Activated CD4-positive, alpha-beta T cell treated with anti-CD3 and anti-CD28 coated beads, Interleukin-2, Interleukin-6, amounts not matched to agents 100 ng/mL and 50 ng/mL, durations not matched to agents 16 hours and 8 hours (primary cell): Measurements from ENCODE around the gene RAB31.

ENCODE experiments used
- DNase-seq: peaks from one replicate; pipeline ENCODE4 v3.0.0-alpha.2; 2020

Gene RAB31

DNA sequence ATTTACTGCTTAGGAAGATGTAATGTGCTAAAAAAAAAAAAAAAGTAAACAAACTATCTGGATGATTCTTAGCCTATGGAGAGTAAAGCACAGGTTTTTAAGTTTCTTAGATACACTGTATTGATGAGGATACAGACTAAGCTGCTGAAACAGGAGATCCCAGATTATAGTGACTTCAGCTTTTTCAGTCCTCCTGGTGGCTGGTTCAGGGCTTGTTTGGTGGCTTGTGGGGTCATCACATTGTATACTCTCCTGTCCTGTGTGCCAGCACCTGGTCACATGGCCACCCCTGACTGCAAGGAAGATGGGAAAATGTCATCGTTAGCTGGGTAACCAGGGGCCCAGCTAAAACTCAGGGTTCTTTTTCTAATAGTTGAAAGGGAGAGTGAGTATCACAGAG, 31.4 kb downstream of the RAB31 start:
- no peak for DNase-seq

DNA sequence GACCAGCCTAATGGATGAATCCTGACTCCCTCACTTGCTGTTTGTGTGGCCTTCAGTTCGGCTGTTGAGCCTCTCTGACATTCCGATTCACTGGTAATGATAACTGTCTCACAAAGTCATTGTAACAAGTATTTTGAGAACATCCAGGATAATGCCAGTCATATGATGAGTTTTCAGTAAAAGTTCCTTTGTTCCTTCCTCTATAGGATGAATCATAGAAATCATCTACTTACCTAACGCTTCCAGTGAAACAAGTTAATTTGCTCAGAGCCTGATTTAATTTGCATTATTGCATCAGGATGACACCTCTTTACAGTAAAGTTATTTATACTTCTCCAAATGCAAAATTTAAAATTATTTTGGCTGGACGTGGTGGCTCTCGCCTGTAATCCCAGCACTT, 32.0 kb downstream of the RAB31 start:
- DNase-seq = no peak

DNA sequence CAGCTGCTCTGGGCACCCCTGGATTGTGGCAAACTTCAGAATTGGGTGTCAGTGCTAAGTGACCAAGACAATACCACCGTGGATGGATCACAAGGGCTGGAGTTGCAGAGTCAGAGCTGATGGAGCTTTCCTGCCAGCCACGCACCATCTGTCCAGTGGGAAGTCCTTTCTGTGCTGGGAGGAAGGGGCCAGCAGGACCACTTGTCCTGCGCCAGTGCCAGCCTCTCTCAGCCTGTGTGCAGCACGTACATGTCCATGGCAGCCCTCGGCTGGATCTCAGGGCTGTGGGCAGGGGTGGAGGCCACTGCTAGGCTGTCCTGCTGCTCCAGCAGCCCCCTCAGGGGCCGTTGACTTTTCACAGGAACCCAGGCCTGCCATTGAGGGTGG, 33.3 kb downstream of the RAB31 start:
- DNase-seq = no peak

DNA sequence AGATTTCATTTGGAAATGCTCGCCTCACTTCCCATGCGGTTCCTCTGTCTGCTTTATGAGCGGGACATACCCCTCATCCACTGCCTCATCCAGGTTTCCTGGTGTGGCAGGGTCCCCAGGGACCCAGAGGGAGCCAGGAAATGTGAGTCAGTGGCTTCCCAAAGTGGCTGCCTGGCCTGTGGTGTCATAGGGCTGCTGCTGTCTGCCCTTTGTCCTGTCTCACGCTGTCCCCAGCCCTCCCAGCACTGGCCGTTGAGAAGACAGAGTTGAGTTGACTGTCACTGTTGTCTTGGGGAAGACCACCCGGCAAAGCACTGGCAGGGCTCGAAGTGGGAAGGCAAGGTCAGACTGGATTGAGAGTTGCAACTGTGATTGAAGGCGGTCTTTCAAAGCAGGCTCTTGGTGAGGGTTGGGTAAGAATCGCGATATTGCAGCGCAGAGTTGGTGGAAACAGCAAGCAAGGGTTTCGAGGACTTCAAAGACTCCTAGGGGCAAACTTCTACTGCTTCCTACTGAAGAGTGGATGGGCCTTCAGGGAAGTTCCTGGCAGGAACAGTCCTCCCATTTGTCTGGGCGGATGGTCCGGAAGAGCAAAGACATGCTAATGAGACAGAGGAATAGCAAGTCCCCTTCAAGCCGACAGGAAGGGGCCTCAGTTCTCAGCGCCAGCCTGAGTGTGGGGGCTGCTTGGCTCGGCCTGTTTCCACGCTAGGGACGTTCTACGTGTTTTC, 33.9 kb downstream of the RAB31 start:
- DNase-seq = no peak

DNA sequence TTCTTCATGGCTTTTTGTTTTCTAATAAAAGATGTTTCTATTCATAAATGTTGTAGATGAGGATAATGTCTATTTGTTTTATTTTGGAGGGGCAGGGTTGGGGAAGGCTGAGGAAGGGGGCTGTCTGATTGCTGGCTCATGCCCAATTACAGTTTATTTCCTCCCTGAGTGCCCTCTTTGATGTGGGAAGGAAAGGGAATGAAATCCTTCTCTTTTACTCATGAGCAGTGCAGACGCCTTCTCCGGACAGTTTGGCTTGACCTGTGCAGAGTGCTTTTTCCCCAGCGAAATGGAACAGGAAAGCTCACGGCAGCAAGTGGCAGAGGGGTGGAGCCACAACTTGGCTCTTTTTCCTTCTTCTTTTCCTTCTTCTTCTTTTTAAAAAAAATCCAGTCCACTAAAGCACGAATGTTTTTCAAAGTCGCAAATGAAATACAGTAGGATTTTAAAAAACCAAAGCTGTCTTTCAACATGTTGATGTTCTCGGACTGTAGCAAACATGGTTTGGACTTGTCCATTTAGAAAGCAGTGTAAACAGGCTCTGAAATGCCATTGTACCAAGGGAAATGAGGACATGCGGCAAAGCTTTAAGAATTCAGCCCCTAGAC, 34.5 kb downstream of the RAB31 start:
- no peak for DNase-seq

DNA sequence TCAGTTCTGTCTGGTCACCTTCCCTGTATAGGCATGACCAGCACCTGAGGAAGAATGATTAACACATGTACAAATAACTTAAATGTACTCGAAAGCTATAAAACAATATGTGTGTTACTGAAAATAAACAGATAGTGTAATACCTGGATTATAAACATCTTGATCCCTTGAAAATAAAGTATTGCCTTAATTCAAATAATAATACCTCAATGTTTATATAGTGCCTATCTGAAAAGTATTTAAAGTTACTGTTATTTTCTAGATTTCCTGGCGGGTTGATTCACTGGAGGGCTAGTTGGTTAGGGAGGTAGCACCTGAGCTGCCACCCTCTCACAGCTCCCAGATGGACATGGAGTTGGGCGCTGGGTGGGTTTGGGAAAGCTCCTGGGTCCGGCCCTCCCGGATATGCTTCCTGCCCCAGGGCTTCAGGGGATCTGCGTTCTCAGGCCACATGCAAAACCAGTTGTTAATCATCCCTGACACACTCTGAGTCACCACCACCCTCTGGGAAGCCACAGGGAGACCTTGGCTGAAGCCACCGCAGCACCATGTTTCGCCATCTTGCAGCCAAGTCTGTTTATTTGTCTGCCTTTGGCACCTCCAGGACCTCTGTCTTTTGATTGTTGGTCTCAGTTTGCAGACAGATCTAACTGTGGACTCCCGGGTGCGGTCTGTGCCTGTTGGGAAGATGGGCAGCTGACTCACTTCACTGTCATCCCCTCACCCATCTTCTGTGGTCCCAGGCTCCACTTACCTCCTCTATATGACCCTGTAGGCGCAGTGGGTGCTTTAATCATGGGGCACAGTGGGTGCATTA, 35.3 kb downstream of the RAB31 start:
- peak; percentile 19 for DNase-seq

DNA sequence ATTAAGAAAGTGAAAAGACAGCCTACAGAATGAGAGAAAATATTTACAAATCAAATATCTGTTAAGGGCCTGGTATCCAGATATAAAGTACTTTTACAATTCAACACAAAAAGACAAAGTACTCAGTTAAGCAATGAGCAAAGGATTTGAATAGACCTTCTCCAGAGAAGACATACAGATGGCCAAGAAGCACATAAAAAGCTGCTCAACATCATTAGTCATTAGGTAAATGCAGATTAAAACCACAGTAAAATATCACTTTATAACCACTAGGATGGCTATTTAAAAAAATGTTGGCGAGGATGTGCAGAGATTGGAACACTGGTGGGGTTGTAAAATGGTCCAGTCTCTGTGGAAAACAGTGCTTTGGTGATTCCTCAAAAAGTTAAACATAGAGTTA, 38.9 kb downstream of the RAB31 start:
- DNase-seq = no peak

DNA sequence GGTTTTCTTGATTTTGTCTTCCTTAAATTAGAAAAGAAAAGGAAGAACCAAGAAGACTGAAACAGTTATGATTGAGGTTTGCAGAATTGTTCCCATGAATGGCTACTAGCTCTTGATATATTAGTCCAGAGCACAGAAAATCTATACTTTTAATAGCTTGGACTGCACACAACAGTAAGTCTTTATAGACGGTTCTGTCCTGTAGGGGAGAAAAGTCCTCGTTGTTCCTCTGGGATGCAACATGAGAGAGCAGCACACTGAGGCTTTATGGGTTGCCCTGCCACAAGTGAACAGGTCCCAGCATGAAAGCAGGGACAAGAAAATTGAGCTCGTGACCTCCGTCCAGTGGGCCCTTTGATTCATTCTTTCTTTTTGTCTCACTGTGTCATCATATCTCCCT, 41.5 kb downstream of the RAB31 start:
- DNase-seq = no peak

DNA sequence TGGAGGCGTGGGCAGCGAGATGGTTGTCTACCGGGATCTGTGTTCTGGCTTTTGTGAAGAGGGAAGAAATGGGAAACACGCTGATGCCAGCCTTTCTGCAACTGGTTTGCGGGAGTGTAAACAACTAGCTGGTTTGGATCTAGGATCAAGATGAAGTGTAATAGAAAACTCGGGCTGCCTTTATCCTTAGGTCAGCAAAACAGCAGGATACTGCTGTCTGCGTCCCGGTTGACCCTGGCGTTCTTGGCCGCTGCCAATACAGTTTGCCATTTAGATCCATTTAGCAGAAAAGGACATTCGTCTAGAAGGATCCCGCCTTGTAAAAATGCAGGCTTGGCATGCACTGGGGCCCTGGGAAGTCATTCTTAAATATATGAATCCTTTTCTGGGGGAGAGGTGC, 42.0 kb downstream of the RAB31 start:
- no peak for DNase-seq

DNA sequence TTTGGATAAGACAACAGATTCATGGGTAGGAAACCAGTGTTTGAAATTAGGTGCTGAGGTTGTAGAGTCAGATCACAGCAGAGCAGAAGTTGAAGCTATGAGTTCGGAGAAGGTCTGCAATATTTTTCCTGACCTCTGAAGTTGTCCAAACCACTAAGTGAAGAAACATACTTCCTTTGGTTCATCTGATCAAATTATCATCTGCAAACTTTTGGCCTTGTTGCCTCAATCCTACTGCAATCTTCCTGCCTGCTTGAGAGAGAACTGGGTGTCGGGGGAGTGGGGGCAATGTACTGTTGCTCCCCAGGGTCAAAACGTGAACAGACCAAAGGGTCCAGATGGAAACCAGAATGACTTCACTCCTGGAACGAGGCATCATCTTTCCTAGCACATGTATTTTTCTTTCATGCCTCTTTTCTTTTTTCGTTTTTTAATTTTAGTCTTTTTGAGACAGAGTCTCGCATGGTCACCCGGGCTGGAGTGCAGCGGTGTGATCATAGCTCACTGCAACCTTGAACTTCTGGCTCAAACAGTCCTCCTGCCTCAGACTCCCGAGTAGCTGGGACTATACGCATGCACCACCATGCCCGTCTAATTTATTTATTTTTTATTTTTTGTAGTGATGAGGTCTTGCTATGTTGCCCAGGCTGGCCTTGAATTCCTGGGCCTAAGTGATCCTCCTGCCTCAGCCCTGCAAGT, 42.7 kb downstream of the RAB31 start:
- DNase-seq = no peak

DNA sequence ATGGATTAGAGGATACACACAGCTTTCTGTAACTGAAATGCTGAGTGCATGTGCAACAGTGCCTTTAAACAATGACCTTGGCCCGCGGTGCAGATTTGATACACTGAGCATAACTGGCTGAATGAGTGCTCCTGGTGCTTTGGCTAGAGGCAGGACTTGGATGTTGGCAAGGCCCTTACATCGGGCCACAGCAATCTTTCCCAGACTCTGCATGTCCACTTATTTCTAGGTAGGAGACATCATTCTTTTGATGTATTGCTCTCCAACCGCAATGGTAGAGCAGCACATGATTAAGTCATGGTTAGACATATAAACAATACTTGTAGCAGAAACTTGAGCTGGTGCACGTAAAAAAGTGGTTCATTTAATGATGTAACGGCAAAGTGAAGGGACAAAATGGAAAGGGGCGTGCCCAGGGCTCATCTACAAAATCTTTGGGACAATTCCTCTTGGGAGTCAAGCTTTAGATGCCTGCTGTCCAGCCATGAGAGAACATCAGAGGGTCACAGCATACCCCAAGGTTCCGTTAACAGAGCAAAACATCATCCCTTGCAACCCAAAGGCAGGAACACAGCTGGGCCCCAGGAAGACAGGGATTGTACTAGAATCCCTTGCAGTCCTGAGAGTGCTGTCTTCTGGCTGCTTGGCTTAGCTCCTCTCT, 43.4 kb downstream of the RAB31 start:
- DNase-seq = no peak

DNA sequence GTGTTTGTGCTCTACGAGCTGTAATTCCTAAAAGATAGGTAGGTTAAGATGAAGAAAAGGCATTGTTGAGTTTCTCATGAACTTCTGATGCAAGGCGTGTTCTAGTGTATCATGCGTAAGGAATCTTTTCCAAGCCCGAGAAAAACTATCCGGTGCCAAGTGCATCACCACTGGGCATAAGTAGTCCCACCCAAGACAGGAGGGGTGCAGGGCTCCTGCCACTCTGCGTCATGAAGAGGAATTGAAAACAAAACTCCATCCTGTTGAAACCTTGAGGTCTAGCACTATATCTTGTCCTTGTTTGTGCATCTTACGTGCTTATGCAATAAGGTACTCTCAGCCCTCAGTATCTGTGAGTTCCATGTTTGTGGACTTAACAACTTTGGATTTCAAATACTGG, 45.7 kb downstream of the RAB31 start:
- DNase-seq = no peak

DNA sequence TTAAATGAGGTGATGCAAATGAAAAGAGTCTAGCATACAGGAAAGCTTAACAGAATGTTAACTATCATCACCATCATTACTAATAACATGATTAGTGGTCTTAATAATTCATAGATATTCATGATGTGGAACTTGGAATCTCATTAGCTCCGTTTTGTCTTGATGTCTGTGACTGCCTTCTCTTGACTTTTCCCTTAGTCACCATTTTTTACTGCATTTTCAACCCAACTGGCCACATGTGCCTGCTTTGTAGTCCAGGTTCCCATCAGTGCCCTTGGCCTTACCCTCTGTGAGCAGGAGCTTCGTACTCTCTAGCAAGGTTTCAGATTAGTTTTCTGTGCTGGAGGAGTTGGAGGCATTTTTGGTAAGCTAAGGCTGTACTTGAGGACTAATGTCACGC, 47.0 kb downstream of the RAB31 start:
- DNase-seq = no peak

DNA sequence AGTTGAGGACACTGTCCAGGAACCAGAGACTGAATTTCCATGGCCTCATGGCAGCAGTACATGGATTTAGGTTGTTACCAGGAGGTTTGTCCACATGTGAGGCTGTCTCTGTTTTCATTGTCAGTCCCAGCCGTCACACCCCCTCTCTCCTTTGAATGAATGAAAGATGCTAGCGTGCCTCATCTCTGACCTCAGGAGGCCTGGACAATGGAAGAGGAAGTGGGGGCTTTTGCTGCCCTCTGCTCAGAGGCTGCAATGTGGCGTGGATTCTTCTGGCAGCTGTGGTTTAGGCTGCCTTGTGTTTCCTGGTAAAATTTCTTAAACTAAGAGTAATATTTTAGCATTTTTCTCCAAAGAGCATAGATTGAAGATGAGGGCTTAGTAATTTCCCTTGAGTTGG, 47.5 kb downstream of the RAB31 start:
- no peak for DNase-seq

DNA sequence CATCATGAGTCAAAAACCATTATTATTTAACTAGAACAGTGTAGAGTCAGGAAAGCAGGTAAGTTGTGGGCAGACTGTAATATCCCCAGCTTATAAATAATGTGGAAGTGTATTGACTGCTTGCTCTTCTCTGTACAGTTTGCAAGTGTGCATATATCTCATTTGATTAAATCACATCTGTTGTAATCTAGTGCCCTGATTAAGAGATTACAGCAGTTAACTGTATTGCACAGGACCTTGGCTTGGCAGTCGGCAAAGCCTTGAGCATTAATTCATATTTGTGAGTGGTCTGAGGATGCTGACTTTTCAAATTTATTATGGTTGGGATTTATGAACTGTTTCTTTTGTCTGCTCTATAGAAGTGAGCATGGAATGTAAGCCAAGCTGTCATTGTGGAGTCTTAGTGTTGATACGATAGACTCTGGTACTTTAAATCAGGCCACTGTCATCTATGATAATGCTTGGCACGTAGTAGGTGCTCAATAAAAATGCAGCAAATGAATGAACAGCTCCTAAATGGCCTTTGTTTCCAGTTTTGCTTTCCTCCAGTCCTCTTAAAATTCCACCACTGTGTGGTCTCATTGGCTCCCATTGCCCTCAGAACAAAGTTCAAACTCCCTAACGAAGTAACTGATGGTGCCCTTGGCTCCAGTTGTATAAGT, 48.3 kb downstream of the RAB31 start:
- DNase-seq = no peak

DNA sequence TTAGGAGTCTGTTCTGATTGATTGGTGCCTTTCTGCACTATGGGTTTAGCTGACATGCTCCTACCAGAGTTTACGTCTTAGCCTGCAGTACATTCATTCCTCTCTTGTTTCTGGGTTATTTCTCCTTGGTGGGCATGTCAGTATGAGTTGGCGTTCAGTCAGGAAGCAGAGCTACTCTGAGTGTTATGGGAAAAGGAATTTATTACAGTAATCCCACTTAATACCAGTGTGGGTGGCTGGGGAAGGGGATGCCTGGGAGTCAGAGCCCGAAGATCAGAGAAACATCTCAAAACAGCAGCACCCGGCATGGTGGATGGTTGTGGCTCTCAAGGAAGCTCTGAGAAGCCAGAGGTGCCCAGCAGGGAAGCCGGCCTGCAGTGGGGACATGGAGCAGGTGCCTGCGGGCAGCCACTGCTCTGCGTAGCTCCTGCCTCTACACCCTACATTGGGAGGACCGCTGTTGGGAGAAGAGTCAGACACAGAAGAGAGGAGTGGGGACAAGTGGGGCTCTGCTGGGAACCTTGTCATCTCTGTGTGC, 48.9 kb downstream of the RAB31 start:
- no peak for DNase-seq

DNA sequence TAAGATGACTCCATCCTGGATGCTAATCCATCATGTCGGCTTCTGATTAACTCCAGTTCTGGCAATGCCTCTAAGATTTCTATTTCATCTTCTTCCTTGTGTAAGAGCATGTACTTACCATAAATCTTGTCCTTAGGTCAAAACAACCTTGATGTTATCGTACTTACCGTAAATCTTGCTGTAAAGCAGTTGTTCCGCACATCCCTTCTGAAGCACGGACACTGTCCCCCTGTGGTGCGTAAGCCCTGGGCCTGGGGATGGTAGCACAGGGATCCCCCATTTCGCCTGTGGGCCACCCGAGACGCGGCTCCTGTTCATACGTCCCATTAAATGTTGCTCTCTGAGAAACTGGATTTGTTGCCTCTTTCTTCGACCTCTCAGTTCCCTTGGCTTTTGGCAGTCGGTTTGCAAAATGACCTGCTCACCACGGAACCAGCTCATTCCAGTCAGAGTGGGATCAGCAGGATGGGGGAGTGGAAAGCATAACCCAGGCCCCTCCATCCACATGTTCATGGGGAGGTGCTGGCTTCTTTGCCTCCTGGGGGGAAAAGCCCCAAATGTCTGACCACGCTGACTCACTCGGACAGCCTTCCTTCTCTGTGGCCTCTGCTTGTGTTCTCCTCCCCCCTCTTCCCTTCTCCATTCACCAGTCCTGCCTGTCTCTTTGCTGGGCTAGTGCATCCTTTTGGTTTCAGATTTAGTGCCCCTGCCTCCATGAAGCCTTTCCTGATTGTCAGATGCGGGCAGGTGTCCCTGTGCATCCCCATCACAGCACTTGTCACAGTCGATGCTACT, 49.9 kb downstream of the RAB31 start:
- no peak for DNase-seq

DNA sequence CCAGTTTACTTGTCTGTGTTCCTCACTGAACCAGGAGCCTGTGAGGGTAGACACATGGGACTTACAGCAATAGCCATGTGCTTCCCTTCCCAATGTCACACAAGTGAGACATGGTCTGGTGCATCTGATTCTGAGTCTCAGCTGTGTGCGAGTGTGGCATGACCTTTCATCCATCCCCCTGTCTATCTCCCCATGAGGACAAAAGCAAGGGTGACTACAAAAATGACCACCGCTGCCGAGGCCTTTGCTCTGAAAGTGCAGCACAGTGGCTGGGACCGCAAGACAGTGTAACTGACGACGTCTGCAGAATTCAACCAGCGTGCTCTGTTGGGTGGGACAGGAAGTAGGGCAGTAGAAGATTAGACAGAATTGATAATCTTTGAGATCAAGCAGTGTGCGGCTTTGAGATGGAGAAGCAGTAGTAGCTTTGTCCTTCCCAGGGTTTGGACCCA, 50.5 kb downstream of the RAB31 start:
- DNase-seq = no peak

DNA sequence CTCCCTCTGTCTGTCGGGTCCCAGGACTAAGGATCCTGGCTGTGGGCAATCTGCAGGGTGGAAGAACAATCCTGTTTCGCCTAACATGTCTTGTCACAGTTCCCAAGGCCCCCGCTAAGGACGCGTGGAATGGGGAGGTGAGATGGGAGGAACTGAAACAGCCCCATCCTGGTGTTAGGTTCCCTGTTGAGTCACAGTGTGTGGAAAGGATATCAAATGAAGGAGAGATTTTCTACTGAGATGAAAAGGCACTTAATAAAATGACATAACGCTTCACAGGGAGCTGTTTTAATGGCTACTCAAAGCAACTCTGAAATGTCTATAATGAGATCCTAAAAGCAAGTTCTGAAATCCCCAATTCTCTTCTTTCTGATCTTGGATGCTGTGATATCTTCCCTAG, 52.5 kb downstream of the RAB31 start:
- no peak for DNase-seq

DNA sequence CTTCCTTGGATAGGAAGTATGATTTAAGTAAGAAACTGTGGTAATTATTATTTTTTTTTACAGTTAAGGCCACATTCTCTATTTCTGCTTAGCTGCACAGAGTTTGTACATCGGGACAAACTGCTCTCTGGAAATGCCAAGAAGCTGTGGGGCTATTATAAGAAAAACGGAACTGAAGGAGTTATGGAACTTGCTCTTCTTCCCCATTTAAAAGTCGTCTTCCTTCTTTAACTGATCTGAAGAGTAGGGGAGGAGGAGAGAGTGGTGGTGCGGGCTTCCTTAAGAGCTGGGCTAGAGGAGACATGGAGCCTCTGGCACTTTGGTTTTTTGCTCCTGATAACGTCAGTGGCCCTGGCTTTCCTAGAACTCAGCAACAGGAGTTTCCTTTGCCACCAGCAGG, 54.4 kb downstream of the RAB31 start:
- no peak for DNase-seq

DNA sequence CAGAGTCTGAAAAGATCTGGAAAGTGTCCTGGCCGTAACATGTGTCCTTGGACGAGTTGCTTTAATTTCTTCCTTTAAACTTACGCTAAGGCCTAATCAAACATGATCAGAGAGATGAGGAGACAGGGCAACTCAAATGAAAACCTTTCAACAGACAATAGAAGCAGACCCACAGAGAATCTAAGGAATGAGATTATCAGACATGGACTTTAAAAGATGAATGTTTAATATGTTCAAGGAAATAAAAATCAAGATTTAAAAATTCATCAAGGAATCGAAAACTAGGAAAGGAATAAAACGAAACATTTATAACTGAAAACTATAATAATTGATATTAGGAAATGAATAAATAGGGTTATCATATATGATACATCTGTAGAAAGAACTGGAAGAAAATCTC, 55.1 kb downstream of the RAB31 start:
- DNase-seq = no peak
